T-cell (primary cell): Measurements from ENCODE around the gene PCDH12. TPM values are rescaled to one million over a fixed set of nuclear protein-coding genes. Genes with fewer than 3 reads are reported as not detected.

Experiments
- ATAC-seq, 4 experiments: fragments of 200-7000 bp in 3 of 4; fragments of 150-1000 bp in 1 of 4; cut with Tn5 transposase; replicated peaks in 1 of 4; 1 replicate in 3 of 4; 2 replicates in 1 of 4; pipeline ENCODE4 v1.10.0; 2021; ENCODE audit warnings: moderate library complexity in 3 of 4, mild to moderate bottlenecking in 2 of 4, moderate number of reproducible peaks in 1 of 4
- CTCF ChIA-PET, 2 donors: fragments of 300-600 bp; sonication (Branson Sonifier 250); formaldehyde crosslinking; loops; one replicate each; lab custom pipeline; 2022; ENCODE audit warnings: antibody characterized with exemption in 2 of 2; lab: Charles Lee
- POLR2A ChIA-PET, 2 donors: fragments of 300-600 bp; sonication (Branson Sonifier 250); formaldehyde crosslinking; loops; one replicate each; lab custom pipeline; 2022; ENCODE audit warnings: antibody characterized with exemption in 2 of 2; lab: Charles Lee
- DNase-seq, 35 experiments: peaks; one replicate each; pipeline versions ENCODE4 v3.0.0 to v3.0.0-alpha.2; 2013 to 2023
- H3K27ac ChIP-seq: one replicate; pipeline ENCODE4 v1.5.1; 2013; ENCODE audit warnings: low read length
- H3K27me3 ChIP-seq, 2 experiments: replicated peaks in 1 of 2; 1 replicate in 1 of 2; 2 replicates in 1 of 2; pipeline versions ENCODE4 v1.6.1 to v1.7.0; 2013; ENCODE audit warnings: low read length in 1 of 2, mixed read lengths in 1 of 2; ENCODE audit not compliant: control insufficient read depth in 2 of 2, insufficient read depth in 2 of 2; ENCODE audit errors: extremely low read depth in 1 of 2
- H3K36me3 ChIP-seq, 2 donors: 1 replicate in 1 of 2; 2 replicates in 1 of 2; pipeline versions ENCODE4 v1.6.1 to v1.7.0; 2013; ENCODE audit warnings: low read length in 1 of 2; ENCODE audit not compliant: control insufficient read depth in 2 of 2, insufficient read depth in 1 of 2; ENCODE audit errors: extremely low read depth in 1 of 2
- H3K4me1 ChIP-seq, 2 experiments: 1 replicate in 1 of 2; 2 replicates in 1 of 2; pipeline versions ENCODE4 v1.6.1 to v1.7.0; 2013; ENCODE audit warnings: low read length in 2 of 2, mixed read lengths in 1 of 2; ENCODE audit not compliant: insufficient read depth in 2 of 2, control insufficient read depth in 1 of 2; ENCODE audit errors: extremely low read depth in 1 of 2
- H3K4me3 ChIP-seq, 2 donors: 1 replicate in 1 of 2; 2 replicates in 1 of 2; pipeline versions ENCODE4 v1.5.1 to v1.7.0; 2013; ENCODE audit warnings: mild to moderate bottlenecking in 2 of 2, low read length in 1 of 2, moderate library complexity in 1 of 2; ENCODE audit not compliant: control insufficient read depth in 1 of 2; ENCODE audit errors: extremely low read depth in 1 of 2
- H3K9me3 ChIP-seq: 2 replicates; pipeline ENCODE4 v1.7.0; 2013
- H3K27ac Mint-ChIP-seq, 2 donors: one replicate each; pipeline ENCODE4 v1.8.0; 2020 to 2021; ENCODE audit warnings: mild to moderate bottlenecking in 2 of 2, mixed read lengths in 2 of 2
- H3K27me3 Mint-ChIP-seq, 2 donors: one replicate each; pipeline ENCODE4 v1.8.0; 2021 to 2022; ENCODE audit warnings: mixed read lengths in 2 of 2
- H3K36me3 Mint-ChIP-seq: one replicate; pipeline ENCODE4 v1.8.0; 2021; ENCODE audit warnings: mixed read lengths
- H3K4me1 Mint-ChIP-seq, 3 donors: one replicate each; pipeline ENCODE4 v1.8.0; 2020 to 2022; ENCODE audit warnings: mixed read lengths in 3 of 3, mild to moderate bottlenecking in 1 of 3
- H3K4me3 Mint-ChIP-seq, 3 donors: one replicate each; pipeline ENCODE4 v1.8.0; 2020 to 2022; ENCODE audit warnings: mild to moderate bottlenecking in 3 of 3, mixed read lengths in 3 of 3, moderate library complexity in 3 of 3
- H3K9me3 Mint-ChIP-seq, 3 donors: one replicate each; pipeline ENCODE4 v1.8.0; 2020 to 2022; ENCODE audit warnings: mixed read lengths in 3 of 3
- WGBS: methylation state at CpG from one replicate; pipeline ENCODE4 v1.1.5; 2013; ENCODE audit warnings: missing lambda C conversion rate; ENCODE audit not compliant: insufficient coverage; 5-methylcytosine and 5-hydroxymethylcytosine counted together
- total RNA-seq, 35 experiments: library from RNA in 6 of 35; stranded (reverse) in 6 of 35; fragments of 120-200 nt in 1 of 35; gene quantifications; one replicate each; pipeline versions ENCODE4 v1.2.1 to v1.2.4 and lab custom pipeline; 2013 to 2026

The PCDH12 gene
- total RNA-seq = under 1 TPM in 2 of 5 donors, not detected in 3; 0.07 to 0.09 TPM
- total RNA-seq (2013) = 0.17 TPM
- total RNA-seq (lab: John Stamatoyannopoulos, UW) = 0 to 0.80 (median 0.12) reads per million in 29 experiments

GRCh38 chr5:141958113-141958512 is at the start of gene PCDH12:
PCDH12 (minus strand) TSS chr5:141958202; CDS start chr5:141957851, 351 bp downstream.
- H3K27me3 ChIP-seq = no peaks in the 10 kb centered on the region
- ChIA-PET POLR2A (interaction anchor here in 1 of 2 donors (0.7 kb wide), 1 partner anchor 11 kb away, joined by 3 read pairs; the partner anchor contains the start of gene RNF14), CTCF (interaction anchor here (0.5 to 2.0 kb wide), 6 partner anchors 9 to 366 kb away, joined by 3 to 7 read pairs (median 4); partner anchors contain the start of genes PCDH1 (in 1 of the 2) and RNF14 (in 1 of the 2))
- 4% methylated on average over 7 of the region's 7 CpGs for WGBS
- H3K9me3 Mint-ChIP-seq = no peaks in the 10 kb centered on the region
- no peaks in the 10 kb centered on the region for H3K9me3 ChIP-seq
- peak within 1 kb of the TSS; percentile 19 to 61 (median 51) for H3K4me3 Mint-ChIP-seq
- peak within 1 kb of the TSS; percentile 80 to 84 for H3K27ac Mint-ChIP-seq
- H3K27me3 Mint-ChIP-seq = no peaks in the 10 kb centered on the region
- peaks cover 41 to 56% (median 50%) of the 10 kb centered on the region in 3 donors for H3K4me1 Mint-ChIP-seq
- peaks cover 4% of the 10 kb centered on the region for H3K36me3 Mint-ChIP-seq
- no peaks in the 10 kb centered on the region for H3K36me3 ChIP-seq
- H3K27ac ChIP-seq = peak within 1 kb of the TSS; percentile 17
- no peak within 1 kb of the TSS for H3K4me3 ChIP-seq
- DNase-seq (no peak), ATAC-seq (no peak)
- peaks cover 13 to 47% of the 10 kb centered on the region in 2 experiments for H3K4me1 ChIP-seq

DNA sequence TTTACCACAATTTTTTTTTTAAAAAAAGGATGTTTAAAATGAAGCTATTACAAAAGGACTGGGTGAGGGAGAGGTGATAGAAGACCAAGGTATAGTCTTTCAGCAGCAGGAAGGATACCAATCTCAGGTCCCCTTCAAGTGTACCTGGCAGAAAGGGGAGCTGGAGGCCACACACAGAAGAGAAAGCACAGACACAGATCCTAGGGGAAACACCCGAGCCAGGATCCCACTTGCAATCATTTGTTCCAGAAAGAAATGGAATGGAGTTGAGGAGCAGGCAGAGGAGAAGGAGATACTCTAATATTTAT is 49.2 kb upstream of the PCDH12 start:
- H3K36me3 ChIP-seq = peaks cover 5 to 32% of the 10 kb centered on the region in 2 donors
- peak overlapping the region; percentile 0 to 21 (median 2) for H3K4me3 Mint-ChIP-seq
- no peak for ATAC-seq
- H3K4me1 ChIP-seq = peaks cover 38 to 39% of the 10 kb centered on the region in 2 experiments
- POLR2A ChIA-PET = interaction anchor here in 1 of 2 donors (0.6 to 1.0 kb wide), 4 partner anchors 8 to 86 kb away, joined by 3 to 7 read pairs (median 4); no protein-coding TSS in a partner anchor
- H3K27ac Mint-ChIP-seq = peak overlapping the region; percentile 89 to 95
- H3K9me3 Mint-ChIP-seq = no peaks in the 10 kb centered on the region
- peaks cover 34% of the 10 kb centered on the region for H3K36me3 Mint-ChIP-seq
- DNase-seq = no peak
- peak overlapping the region; percentile 41 for H3K27ac ChIP-seq
- peaks cover 58 to 71% (median 66%) of the 10 kb centered on the region in 3 donors for H3K4me1 Mint-ChIP-seq
- H3K27me3 Mint-ChIP-seq = no peaks in the 10 kb centered on the region
- CTCF ChIA-PET = interaction anchor here (0.6 to 1.0 kb wide), 3 partner anchors 8 to 136 kb away, joined by 3 to 4 read pairs (median 3); no protein-coding TSS in a partner anchor
- H3K4me3 ChIP-seq = no peak overlapping the region
- no peaks in the 10 kb centered on the region for H3K9me3 ChIP-seq
- H3K27me3 ChIP-seq = no peaks in the 10 kb centered on the region
- no CpG with 5 or more reads among the region's 1 CpG for WGBS

GRCh38 chr5:142006363-142007236 is 48.6 kb upstream of the PCDH12 start:
- Histone ChIP-seq H3K4me1 (peaks cover 33 to 37% of the 10 kb centered on the region in 2 experiments), H3K27ac (peak overlapping the region; percentile 41), H3K9me3 (no peaks in the 10 kb centered on the region), H3K27me3 (no peaks in the 10 kb centered on the region), H3K4me3 (no peak overlapping the region), H3K36me3 (peaks cover 5 to 37% of the 10 kb centered on the region in 2 donors)
- H3K36me3 Mint-ChIP-seq = peaks cover 40% of the 10 kb centered on the region
- H3K27ac Mint-ChIP-seq = peak overlapping the region; percentile 89 to 95
- WGBS = 100% methylated on average over 1 of the region's 3 CpGs
- no peaks in the 10 kb centered on the region for H3K9me3 Mint-ChIP-seq
- ATAC-seq (peak; percentile 81 to 90 (median 84)), DNase-seq (peak in 8 of 35 experiments; percentile 9 to 59 (median 28))
- H3K4me3 Mint-ChIP-seq = peak overlapping the region; percentile 2 to 34 (median 21)
- H3K4me1 Mint-ChIP-seq = peaks cover 52 to 66% (median 60%) of the 10 kb centered on the region in 3 donors
- ChIA-PET POLR2A (interaction anchor here in 1 of 2 donors (0.7 to 1.0 kb wide), 3 partner anchors 9 to 87 kb away, joined by 3 to 4 read pairs (median 3); no protein-coding TSS in a partner anchor), CTCF (interaction anchor here (0.5 to 1.2 kb wide), 5 partner anchors 9 to 137 kb away, joined by 3 to 4 read pairs (median 3); no protein-coding TSS in a partner anchor)
- no peaks in the 10 kb centered on the region for H3K27me3 Mint-ChIP-seq

DNA sequence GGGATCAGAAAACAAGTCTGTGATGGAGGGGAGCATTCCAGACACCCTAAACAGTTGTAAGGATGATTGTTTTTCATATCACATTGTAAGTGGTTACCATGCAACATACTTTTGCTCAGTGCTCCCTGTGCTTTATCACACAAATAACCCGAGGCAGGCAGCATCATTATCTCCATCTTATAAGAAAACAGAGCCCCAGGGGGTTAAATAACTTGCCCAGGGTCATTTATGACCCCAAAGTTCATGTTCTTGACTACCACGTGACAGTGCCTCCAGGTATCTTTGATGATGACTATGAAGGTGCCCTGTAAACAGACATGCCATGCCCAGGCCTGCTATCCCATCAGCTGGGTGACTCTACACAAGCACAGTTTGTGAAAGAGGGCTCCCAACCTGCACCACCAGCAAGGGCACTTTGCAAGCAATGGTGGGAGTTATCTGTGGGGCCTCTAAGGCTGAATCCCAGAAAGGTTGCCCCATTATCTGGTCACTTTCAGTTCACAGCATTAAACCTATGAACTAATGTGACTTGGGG is 45.3 kb upstream of the PCDH12 start:
- DNase-seq = no peak
- ChIA-PET CTCF (no interaction called here), POLR2A (interaction anchor here in 1 of 2 donors (0.5 kb wide), 1 partner anchor 89 kb away, joined by 10 read pairs; no protein-coding TSS in a partner anchor)
- Histone ChIP-seq H3K4me1 (peaks cover 31 to 37% of the 10 kb centered on the region in 2 experiments), H3K9me3 (no peaks in the 10 kb centered on the region), H3K4me3 (no peak overlapping the region), H3K36me3 (peaks cover 5 to 51% of the 10 kb centered on the region in 2 donors), H3K27ac (no peak overlapping the region), H3K27me3 (no peaks in the 10 kb centered on the region)
- peak overlapping the region in 1 of 2 donors; percentile 75 for H3K27ac Mint-ChIP-seq
- H3K4me3 Mint-ChIP-seq = peak overlapping the region in 1 of 3 donors; percentile 61
- peaks cover 40% of the 10 kb centered on the region for H3K36me3 Mint-ChIP-seq
- H3K27me3 Mint-ChIP-seq = no peaks in the 10 kb centered on the region
- WGBS = 90% methylated on average over 2 of the region's 2 CpGs
- no peak for ATAC-seq
- no peaks in the 10 kb centered on the region for H3K9me3 Mint-ChIP-seq
- peaks cover 46 to 53% (median 46%) of the 10 kb centered on the region in 3 donors for H3K4me1 Mint-ChIP-seq

DNA sequence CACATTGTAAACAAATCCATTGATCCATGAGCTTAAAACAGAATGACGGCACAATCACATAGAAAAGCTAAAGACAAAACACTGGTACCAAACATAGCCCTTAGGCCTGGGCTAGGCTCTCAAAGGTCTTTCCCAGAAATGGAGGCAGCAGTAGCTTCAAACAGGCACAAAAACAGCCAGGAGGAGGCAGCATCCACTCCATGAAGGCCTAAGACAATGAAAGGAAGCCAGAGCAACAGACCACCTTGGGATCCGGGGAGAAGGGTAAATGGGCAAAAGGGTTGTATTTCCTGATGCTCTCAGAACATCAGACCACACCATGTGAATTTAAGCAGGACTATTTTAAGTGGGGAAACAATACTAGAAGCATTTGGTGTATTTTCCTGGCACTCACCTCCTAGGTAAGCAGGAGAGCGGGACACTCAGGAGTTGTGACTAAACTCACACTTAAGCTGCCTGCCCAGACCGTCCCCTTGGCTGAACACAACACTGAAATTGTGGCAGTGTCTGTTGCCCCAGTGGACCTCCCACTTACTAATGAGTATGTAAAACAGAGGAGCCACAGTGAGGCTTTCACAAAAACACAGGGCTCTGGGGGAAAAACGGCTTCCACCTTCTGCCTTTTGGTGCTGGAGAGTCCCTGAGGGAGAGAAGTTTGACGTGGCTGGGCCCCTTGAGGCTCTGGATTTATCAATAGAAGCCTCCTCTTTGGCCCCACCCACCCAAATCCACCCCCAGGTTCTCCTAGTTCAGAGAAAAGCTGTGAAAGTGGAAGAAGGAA is 42.9 kb upstream of the PCDH12 start:
- no CpG with 5 or more reads among the region's 6 CpGs for WGBS
- Mint-ChIP-seq H3K9me3 (no peaks in the 10 kb centered on the region), H3K27ac (peak overlapping the region; percentile 32 to 70), H3K27me3 (no peaks in the 10 kb centered on the region), H3K36me3 (peaks cover 38% of the 10 kb centered on the region), H3K4me1 (peaks cover 22 to 28% (median 25%) of the 10 kb centered on the region in 3 donors), H3K4me3 (no peak overlapping the region)
- ChIA-PET POLR2A (no interaction called here), CTCF (interaction anchor here (0.5 to 1.1 kb wide), 9 partner anchors 10 to 146 kb away, joined by 3 to 6 read pairs (median 3); partner anchors contain the start of gene GNPDA1 (in 1 of the 2))
- Histone ChIP-seq H3K36me3 (peaks cover 5 to 49% of the 10 kb centered on the region in 2 donors), H3K4me3 (no peak overlapping the region), H3K9me3 (no peaks in the 10 kb centered on the region), H3K4me1 (peaks cover 12 to 19% of the 10 kb centered on the region in 2 experiments), H3K27me3 (no peaks in the 10 kb centered on the region), H3K27ac (no peak overlapping the region)
- no peak for ATAC-seq
- DNase-seq = peak in 2 of 35 experiments; percentile 15 to 37
